Lower leg skin (tissue), 4 donors: ENCODE results near the gene CEND1. TPM values are rescaled to one million over a fixed set of nuclear protein-coding genes. Genes with fewer than 3 reads are reported as not detected.

Experiments
- DNase-seq, 2 donors: peaks; one replicate each; pipeline ENCODE4 v3.0.0-alpha.2; 2019; ENCODE audit warnings: low spot score in 2 of 2
- H3K4me3 ChIP-seq: fragments of 200-600 bp; sonication (generic); 2 replicates; pipeline ENCODE4 v1.5.1; 2017; ENCODE audit warnings: mild to moderate bottlenecking, low read depth; ENCODE audit not compliant: poor library complexity, severe bottlenecking
- CTCF ChIP-seq, 3 donors: fragments of 450-650 bp; IDR thresholded peaks; one replicate each; pipeline ENCODE4 v1.5.1; 2016; ENCODE audit warnings: antibody characterized with exemption in 3 of 3, mild to moderate bottlenecking in 3 of 3, moderate library complexity in 2 of 3
- POLR2A ChIP-seq, 2 donors: fragments of 450-650 bp; IDR thresholded peaks; one replicate each; pipeline ENCODE4 v1.6.1; 2016 to 2017; ENCODE audit warnings: antibody characterized with exemption in 2 of 2, mild to moderate bottlenecking in 1 of 2, moderate library complexity in 1 of 2
- WGBS, 2 donors: methylation state at CpG; one replicate each; pipeline ENCODE4 v1.1.5; 2018; 5-methylcytosine and 5-hydroxymethylcytosine counted together
- intact Hi-C: fragments of 100-400 bp; cut with DNase I; formaldehyde crosslinking; loops from one replicate; pipeline ENCODE4 v1.15.0; 2023; ENCODE audit warnings: low total_unique reads
- total RNA-seq, 4 donors: library from RNA; depleted of rRNA; stranded (reverse); fragments of >200 nt; gene quantifications; one replicate each; pipeline ENCODE4 v1.1.0, GENCODE V29; 2016

The CEND1 gene
- total RNA-seq, 4 donors from 2014 or later, result not detected

DNA sequence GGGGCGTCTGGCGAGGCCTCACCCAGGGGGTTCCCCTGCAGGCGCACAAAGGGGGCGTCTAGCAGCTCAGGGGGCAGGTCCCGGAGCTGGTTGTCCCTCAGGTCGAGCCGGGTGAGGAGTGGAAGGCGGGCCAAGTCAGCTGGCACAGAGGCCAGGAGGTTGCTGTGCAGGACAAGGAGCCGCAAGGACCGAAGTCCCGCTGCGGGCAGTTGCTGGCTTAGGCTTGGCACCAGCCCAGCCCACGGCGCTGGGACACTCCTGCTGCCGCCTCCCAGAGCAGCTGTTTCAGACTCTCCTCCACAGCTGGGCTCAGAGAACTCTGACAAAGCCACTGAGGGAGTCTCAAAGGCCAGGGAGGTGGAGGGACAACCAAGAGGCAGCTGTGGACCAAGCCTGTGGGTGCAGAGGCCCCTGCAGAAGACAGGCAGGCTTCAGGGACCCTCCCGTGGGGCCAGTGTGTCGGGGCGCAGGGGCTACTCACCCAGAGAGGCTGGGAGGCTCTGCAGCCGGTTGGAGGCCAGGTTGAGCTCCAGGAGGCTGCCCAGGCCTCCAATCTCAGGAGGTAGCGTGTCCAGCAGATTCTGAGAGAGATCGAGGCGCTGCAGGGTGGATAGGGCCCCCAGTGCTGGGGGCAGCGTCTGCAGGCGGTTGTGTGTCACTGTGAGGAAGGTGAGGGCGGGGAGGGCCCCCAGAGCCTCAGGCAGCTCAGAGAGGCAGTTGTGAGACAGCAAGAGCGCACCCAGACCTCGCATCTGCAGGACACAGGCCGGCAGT is 13.0 kb upstream of the CEND1 start:
- TF ChIP-seq CTCF (IDR thresholded peaks at IDR 0.05) (no peak), POLR2A (IDR thresholded peaks at IDR 0.05) (no peak)
- no peak overlapping the region for H3K4me3 ChIP-seq
- WGBS, 2 donors, result 90 to 91% methylated on average over 26 to 28 of the region's 28 CpGs
- DNase-seq, result no peak
- intact Hi-C loops, result no loop called here

GRCh38 chr11:802018-802617 is 12.2 kb upstream of the CEND1 start:
- intact Hi-C loops, result no loop called here
- DNase-seq, result no peak
- TF ChIP-seq CTCF (IDR thresholded peaks at IDR 0.05) (no peak), POLR2A (IDR thresholded peaks at IDR 0.05) (no peak)
- WGBS, 2 donors, result 95 to 97% methylated on average over 18 to 19 of the region's 21 CpGs
- no peak overlapping the region for H3K4me3 ChIP-seq

- no peak overlapping the region for H3K4me3 ChIP-seq
- intact Hi-C loops, result no loop called here
- no peak for DNase-seq
- 83 to 90% methylated on average over 9 to 20 of the region's 20 CpGs for WGBS, 2 donors
- no peak for TF ChIP-seq POLR2A (IDR thresholded peaks at IDR 0.05)
- TF ChIP-seq CTCF (IDR thresholded peaks at IDR 0.05), result no peak
Measured at GRCh38 chr11:801097-801780, 11.3 kb upstream of the CEND1 start.

DNA sequence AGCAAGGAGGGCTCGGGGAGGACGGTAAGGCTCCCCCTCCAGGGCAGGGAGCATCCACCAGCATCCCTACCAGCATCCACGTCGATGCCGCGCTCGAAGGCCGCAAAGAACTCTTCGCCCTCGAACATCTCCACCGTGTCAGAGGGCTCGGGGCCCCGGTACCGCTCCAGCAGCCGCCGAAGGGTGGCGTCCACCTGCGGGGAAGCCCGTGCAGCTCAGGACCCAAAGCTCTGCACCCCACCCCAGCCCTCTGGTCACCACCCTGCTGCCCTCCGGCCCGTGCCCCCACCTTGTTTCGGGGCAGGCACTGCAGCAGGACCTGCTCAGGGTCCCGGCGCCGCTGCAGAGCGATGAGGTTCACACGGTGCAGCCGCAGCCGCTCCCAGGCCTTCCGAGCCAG is 10.6 kb upstream of the CEND1 start:
- no peak for DNase-seq
- TF ChIP-seq POLR2A (IDR thresholded peaks at IDR 0.05) (no peak), CTCF (IDR thresholded peaks at IDR 0.05) (no peak)
- 91 to 96% methylated on average over 24 to 30 of the region's 30 CpGs for WGBS, 2 donors
- intact Hi-C loops, result no loop called here
- H3K4me3 ChIP-seq, result no peak overlapping the region

GRCh38 chr11:799641-800316 is 9.9 kb upstream of the CEND1 start:
- intact Hi-C loops, result no loop called here
- DNase-seq, result no peak
- H3K4me3 ChIP-seq, result no peak overlapping the region
- TF ChIP-seq CTCF (IDR thresholded peaks at IDR 0.05), result no peak
- no peak for TF ChIP-seq POLR2A (IDR thresholded peaks at IDR 0.05)
- 93 to 95% methylated on average over 16 to 19 of the region's 32 CpGs for WGBS, 2 donors
